RWPE2 (cell line): ENCODE data around the gene PTPRM.

Experiments used
- ATAC-seq: fragments of 200-7000 bp; cut with Tn5 transposase; 3 replicates; pipeline ENCODE4 v1.9.1; 2021; ENCODE audit warnings: low read depth
- DNase-seq: peaks from one replicate; pipeline ENCODE4 v3.0.0-alpha.2; 2020; ENCODE audit warnings: low spot score
- H3K27ac ChIP-seq: fragments of 450-650 bp; 2 replicates; pipeline ENCODE4 v1.5.1; 2017; ENCODE audit warnings: mild to moderate bottlenecking; ENCODE audit not compliant: poor library complexity, severe bottlenecking
- H3K27me3 ChIP-seq: fragments of 250-450 bp; sonication (Bioruptor Pico); 2 replicates; pipeline ENCODE4 v1.5.1; 2021; ENCODE audit warnings: mild to moderate bottlenecking, moderate library complexity; ENCODE audit not compliant: insufficient read depth, poor library complexity, severe bottlenecking
- H3K36me3 ChIP-seq: fragments of 250-450 bp; sonication (Bioruptor Pico); 2 replicates; pipeline ENCODE4 v1.5.1; 2020; ENCODE audit warnings: low read depth, mild to moderate bottlenecking, moderate library complexity
- H3K4me1 ChIP-seq: fragments of 250-450 bp; sonication (Bioruptor Pico); 2 replicates; pipeline ENCODE4 v1.5.1; 2021; ENCODE audit warnings: mild to moderate bottlenecking, moderate library complexity; ENCODE audit not compliant: insufficient read depth, poor library complexity, severe bottlenecking
- H3K4me3 ChIP-seq: fragments of 250-450 bp; sonication (Bioruptor Pico); 2 replicates; pipeline ENCODE4 v1.5.1; 2021; ENCODE audit warnings: mild to moderate bottlenecking, moderate library complexity; ENCODE audit not compliant: severe bottlenecking
- H3K9me3 ChIP-seq: fragments of 250-450 bp; sonication (Bioruptor Pico); 2 replicates; pipeline ENCODE4 v1.5.1; 2021; ENCODE audit warnings: mild to moderate bottlenecking, moderate library complexity; ENCODE audit not compliant: severe bottlenecking
- CTCF ChIP-seq: fragments of 450-650 bp; IDR thresholded peaks from one replicate; pipeline ENCODE4 v1.5.1; 2017; ENCODE audit warnings: mild to moderate bottlenecking, moderate library complexity; ENCODE audit not compliant: poor library complexity, severe bottlenecking

The PTPRM gene

GRCh38 chr18:7605705-7606104 is 38.6 kb downstream of the PTPRM start:
- TF ChIP-seq CTCF = no peak
- ATAC-seq (peak; percentile 28; the same call in 2 of the 3 replicates), DNase-seq (no peak)
- H3K4me1 ChIP-seq = no peaks in the 10 kb centered on the region
- no peak overlapping the region for H3K27ac ChIP-seq
- H3K4me3 ChIP-seq = no peak overlapping the region
- no peaks in the 10 kb centered on the region for H3K9me3 ChIP-seq
- no peaks in the 10 kb centered on the region for H3K27me3 ChIP-seq
- H3K36me3 ChIP-seq = no peaks in the 10 kb centered on the region

DNA sequence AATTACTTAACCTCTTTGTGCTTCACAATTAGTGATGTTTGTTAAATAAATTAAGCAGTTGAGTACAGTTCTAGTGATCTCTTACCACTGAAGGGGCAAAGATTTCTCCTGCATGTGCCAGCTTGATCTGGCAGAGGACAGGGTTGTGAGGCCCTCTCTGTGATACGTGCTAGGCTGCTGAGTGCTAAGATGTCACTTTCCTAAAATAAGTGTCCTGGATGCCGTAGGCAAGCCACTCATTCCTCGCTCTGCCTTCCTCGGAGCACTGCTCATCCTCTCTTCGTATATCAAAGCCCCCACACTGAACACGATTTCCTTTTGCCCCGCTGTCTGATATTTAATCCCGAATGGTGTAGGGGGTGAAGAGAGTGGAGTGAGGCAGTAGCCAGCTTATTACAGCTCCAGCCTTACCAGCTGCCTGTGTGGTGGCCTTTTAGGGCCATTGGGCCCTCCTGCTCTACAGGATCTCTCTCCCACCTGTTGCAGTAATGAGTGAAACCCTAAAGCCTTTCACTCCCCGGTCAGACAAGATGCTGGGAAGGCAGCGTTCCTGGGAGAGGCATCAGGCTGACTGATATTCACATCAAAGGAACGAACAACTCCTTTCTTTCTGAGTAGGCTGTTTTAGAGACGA is 40.5 kb downstream of the PTPRM start:
- Histone ChIP-seq H3K36me3 (no peaks in the 10 kb centered on the region), H3K27ac (no peak overlapping the region), H3K4me1 (no peaks in the 10 kb centered on the region), H3K9me3 (no peaks in the 10 kb centered on the region), H3K4me3 (no peak overlapping the region), H3K27me3 (no peaks in the 10 kb centered on the region)
- DNase-seq = no peak
- TF ChIP-seq CTCF = no peak
- ATAC-seq = no peak

GRCh38 chr18:7608174-7608550 is 41.0 kb downstream of the PTPRM start:
- DNase-seq (no peak), ATAC-seq (no peak)
- Histone ChIP-seq H3K4me1 (no peaks in the 10 kb centered on the region), H3K27me3 (no peaks in the 10 kb centered on the region), H3K27ac (no peak overlapping the region), H3K36me3 (no peaks in the 10 kb centered on the region), H3K9me3 (no peaks in the 10 kb centered on the region), H3K4me3 (no peak overlapping the region)
- TF ChIP-seq CTCF = no peak

GRCh38 chr18:7608781-7609201 is 41.7 kb downstream of the PTPRM start:
- H3K36me3 ChIP-seq = no peaks in the 10 kb centered on the region
- no peak overlapping the region for H3K4me3 ChIP-seq
- ATAC-seq (no peak), DNase-seq (no peak)
- no peaks in the 10 kb centered on the region for H3K9me3 ChIP-seq
- H3K27me3 ChIP-seq = no peaks in the 10 kb centered on the region
- no peaks in the 10 kb centered on the region for H3K4me1 ChIP-seq
- no peak for TF ChIP-seq CTCF
- H3K27ac ChIP-seq = no peak overlapping the region

DNA sequence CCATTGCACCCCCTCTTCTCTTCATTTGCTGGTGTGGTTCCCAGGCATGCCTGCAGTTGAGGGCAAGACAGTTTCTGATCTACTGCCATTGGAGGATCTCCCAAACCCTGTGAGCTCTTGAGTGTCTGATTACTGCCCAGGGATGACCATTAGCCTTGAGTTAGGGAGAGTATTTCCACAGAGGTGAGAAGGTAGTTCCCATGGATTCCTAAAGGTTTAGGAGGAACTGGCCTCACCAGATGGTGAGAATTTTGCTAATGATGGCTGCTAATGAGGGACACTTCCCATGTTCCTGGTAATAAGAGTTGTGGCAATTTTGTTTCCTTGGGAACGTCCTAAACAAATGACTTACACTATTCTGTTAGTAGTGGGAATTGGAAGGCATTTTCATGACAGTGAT is 42.5 kb downstream of the PTPRM start:
- no peak for TF ChIP-seq CTCF
- no peaks in the 10 kb centered on the region for H3K27me3 ChIP-seq
- ATAC-seq (no peak), DNase-seq (no peak)
- H3K4me1 ChIP-seq = no peaks in the 10 kb centered on the region
- H3K9me3 ChIP-seq = no peaks in the 10 kb centered on the region
- no peak overlapping the region for H3K4me3 ChIP-seq
- no peak overlapping the region for H3K27ac ChIP-seq
- H3K36me3 ChIP-seq = no peaks in the 10 kb centered on the region
